Measurements from ENCODE around the gene LANCL1. TPM values are rescaled to one million over a fixed set of nuclear protein-coding genes. Genes with fewer than 3 reads are reported as not detected.

LANCL1 gene
- total RNA-seq, 1 experiment from 2014 or later: 30.6 TPM

DNA sequence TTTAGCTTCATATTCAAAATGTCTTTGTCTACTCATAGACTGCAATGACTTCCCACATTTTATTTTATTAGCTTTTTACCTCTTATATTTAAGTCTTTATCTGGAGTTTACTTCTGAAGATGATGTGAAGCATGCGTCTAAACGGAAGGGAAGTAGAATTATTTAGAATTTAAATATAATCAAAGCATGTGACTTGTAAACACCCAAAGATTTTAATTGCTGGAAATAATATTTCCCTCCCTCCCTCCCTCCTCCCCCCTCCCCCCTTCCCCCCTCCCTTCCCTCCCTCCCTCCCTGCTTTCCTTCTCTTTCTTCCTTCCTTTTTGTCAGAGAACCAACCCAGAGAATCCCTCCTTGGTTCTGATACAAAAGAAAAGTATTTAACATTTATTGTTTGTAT lies 2.1 kb upstream of the LANCL1 start:
- peaks cover 6% of the 10 kb centered on the region for H3K36me3 Mint-ChIP-seq (ENCODE audit: insufficient read depth, unreplicated experiment)
- H3K4me3 ChIP-seq (ENCODE audit: low read depth, low read length): no peak overlapping the region
- POLR2A ChIA-PET: no interaction called here
- DNase-seq: no peak
- H3K27me3 Mint-ChIP-seq (ENCODE audit: insufficient read depth, unreplicated experiment): no peaks in the 10 kb centered on the region
- H3K4me1 Mint-ChIP-seq (ENCODE audit: low read depth, unreplicated experiment): no peaks in the 10 kb centered on the region
- no peaks in the 10 kb centered on the region for H3K27me3 ChIP-seq (replicated peaks; ENCODE audit: control insufficient read depth, insufficient read depth, low read length)
- CTCF ChIA-PET: no interaction called here
- no peaks in the 10 kb centered on the region; the same call in 1 of the 2 replicates for H3K4me1 ChIP-seq
- no peak overlapping the region for H3K4me3 Mint-ChIP-seq (ENCODE audit: unreplicated experiment)
- no peaks in the 10 kb centered on the region for H3K36me3 ChIP-seq (ENCODE audit: control insufficient read depth, insufficient read depth, low read length)
- intact Hi-C loops (cut with micrococcal nuclease; ENCODE audit: unreplicated experiment): no loop called here
- TF ChIP-seq, protein P1, sequence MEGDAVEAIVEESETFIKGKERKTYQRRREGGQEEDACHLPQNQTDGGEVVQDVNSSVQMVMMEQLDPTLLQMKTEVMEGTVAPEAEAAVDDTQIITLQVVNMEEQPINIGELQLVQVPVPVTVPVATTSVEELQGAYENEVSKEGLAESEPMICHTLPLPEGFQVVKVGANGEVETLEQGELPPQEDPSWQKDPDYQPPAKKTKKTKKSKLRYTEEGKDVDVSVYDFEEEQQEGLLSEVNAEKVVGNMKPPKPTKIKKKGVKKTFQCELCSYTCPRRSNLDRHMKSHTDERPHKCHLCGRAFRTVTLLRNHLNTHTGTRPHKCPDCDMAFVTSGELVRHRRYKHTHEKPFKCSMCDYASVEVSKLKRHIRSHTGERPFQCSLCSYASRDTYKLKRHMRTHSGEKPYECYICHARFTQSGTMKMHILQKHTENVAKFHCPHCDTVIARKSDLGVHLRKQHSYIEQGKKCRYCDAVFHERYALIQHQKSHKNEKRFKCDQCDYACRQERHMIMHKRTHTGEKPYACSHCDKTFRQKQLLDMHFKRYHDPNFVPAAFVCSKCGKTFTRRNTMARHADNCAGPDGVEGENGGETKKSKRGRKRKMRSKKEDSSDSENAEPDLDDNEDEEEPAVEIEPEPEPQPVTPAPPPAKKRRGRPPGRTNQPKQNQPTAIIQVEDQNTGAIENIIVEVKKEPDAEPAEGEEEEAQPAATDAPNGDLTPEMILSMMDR (IDR thresholded peaks at IDR 0.05; ENCODE audit: insufficient read depth in 1 of 2, low read depth in 1 of 2, low read length in 1 of 2, severe bottlenecking in 1 of 2, unreplicated experiment in 1 of 2): no peak
- no peak overlapping the region for H3K27ac Mint-ChIP-seq (ENCODE audit: unreplicated experiment)
- 0 out of 2 replicates have a peak, but pooled peaks cover 2% of the 10 kb centered on the region for H3K9me3 ChIP-seq
- H3K9me3 Mint-ChIP-seq (ENCODE audit: unreplicated experiment): peaks cover 6% of the 10 kb centered on the region
- no TSS peak for BruUV-seq (replicated peaks)

DNA sequence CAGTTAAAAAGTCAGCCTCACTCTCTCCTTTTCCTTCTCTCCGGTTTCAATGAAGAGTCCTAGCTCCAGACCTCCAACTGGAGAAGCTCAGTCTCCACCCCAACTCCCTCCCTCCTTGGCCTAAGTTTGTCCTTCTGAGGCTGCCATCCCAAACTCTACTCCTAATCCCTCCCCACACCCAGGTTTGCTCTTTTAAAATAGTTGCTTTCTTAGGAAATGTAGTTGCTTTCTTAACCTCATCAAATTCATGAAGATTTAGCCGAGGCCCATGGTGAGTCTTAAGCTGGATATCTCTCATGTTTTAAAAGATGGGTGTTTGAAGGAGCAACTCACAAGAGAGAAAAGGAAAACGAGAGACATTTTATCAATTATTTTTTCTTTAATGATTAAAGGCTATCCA lies 937 bp upstream of the LANCL1 start:
- no TSS peak for BruUV-seq (replicated peaks)
- Histone ChIP-seq H3K27me3 (replicated peaks; ENCODE audit: control insufficient read depth, insufficient read depth, low read length) (no peaks in the 10 kb centered on the region), H3K4me1 (no peaks in the 10 kb centered on the region; the same call in 1 of the 2 replicates), H3K4me3 (ENCODE audit: low read depth, low read length) (no peak overlapping the region), H3K9me3 (no peaks in the 10 kb centered on the region), H3K36me3 (ENCODE audit: control insufficient read depth, insufficient read depth, low read length) (no peaks in the 10 kb centered on the region)
- H3K27me3 Mint-ChIP-seq (ENCODE audit: insufficient read depth, unreplicated experiment): no peaks in the 10 kb centered on the region
- TF ChIP-seq, protein P1 (IDR thresholded peaks at IDR 0.05; ENCODE audit: insufficient read depth in 1 of 2, low read depth in 1 of 2, low read length in 1 of 2, severe bottlenecking in 1 of 2, unreplicated experiment in 1 of 2): no peak
- H3K36me3 Mint-ChIP-seq (ENCODE audit: insufficient read depth, unreplicated experiment): peaks cover 6% of the 10 kb centered on the region
- H3K4me1 Mint-ChIP-seq (ENCODE audit: low read depth, unreplicated experiment): no peaks in the 10 kb centered on the region
- peak overlapping the region; percentile 95 for H3K4me3 Mint-ChIP-seq (ENCODE audit: unreplicated experiment)
- CTCF ChIA-PET: no interaction called here
- no peak for DNase-seq
- intact Hi-C loops (cut with micrococcal nuclease; ENCODE audit: unreplicated experiment): loop anchor here (2.0 kb wide), 1 partner anchor 27 kb away; no protein-coding TSS in a partner anchor
- no peak overlapping the region for H3K27ac Mint-ChIP-seq (ENCODE audit: unreplicated experiment)
- H3K9me3 Mint-ChIP-seq (ENCODE audit: unreplicated experiment): no peaks in the 10 kb centered on the region
- POLR2A ChIA-PET: no interaction called here

DNA sequence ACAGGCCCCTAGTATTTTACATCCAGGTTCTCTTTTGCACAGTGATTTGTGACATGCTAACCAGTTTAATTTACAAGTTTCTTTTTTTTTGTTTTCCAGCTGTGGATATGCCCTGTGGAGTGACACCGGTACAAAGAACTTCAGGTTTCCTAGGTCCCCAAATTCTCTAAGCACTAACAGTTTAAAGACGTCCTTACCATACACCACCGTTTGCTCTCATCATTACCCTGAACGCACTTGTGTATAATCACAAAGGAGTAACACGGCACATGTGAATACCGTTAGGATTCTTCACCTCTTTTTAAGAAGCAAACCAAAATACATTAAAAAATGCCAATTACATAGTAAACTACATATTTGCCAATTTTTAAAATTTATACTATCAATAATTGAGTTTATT lies 853 bp downstream of the LANCL1 start:
- ChIA-PET POLR2A (no interaction called here), CTCF (no interaction called here)
- peak overlapping the region; percentile 95 for H3K4me3 Mint-ChIP-seq (ENCODE audit: unreplicated experiment)
- peak overlapping the region; percentile 67 for H3K4me3 ChIP-seq (ENCODE audit: low read depth, low read length)
- intact Hi-C loops (cut with micrococcal nuclease; ENCODE audit: unreplicated experiment): loop anchor here (1.0 to 2.0 kb wide), 2 partner anchors 25 to 304 kb away; partner anchors contain the start of gene KANSL1L
- 0 out of 2 replicates have a peak, but pooled peaks cover 2% of the 10 kb centered on the region for H3K36me3 ChIP-seq (ENCODE audit: control insufficient read depth, insufficient read depth, low read length)
- no peaks in the 10 kb centered on the region for H3K27me3 ChIP-seq (replicated peaks; ENCODE audit: control insufficient read depth, insufficient read depth, low read length)
- no peak overlapping the region for H3K27ac Mint-ChIP-seq (ENCODE audit: unreplicated experiment)
- TF ChIP-seq, protein P1 (IDR thresholded peaks at IDR 0.05; ENCODE audit: insufficient read depth in 1 of 2, low read depth in 1 of 2, low read length in 1 of 2, severe bottlenecking in 1 of 2, unreplicated experiment in 1 of 2): no peak
- no TSS peak for BruUV-seq (replicated peaks)
- H3K4me1 Mint-ChIP-seq (ENCODE audit: low read depth, unreplicated experiment): no peaks in the 10 kb centered on the region
- DNase-seq: no peak
- H3K27me3 Mint-ChIP-seq (ENCODE audit: insufficient read depth, unreplicated experiment): no peaks in the 10 kb centered on the region
- H3K9me3 ChIP-seq: no peaks in the 10 kb centered on the region
- H3K36me3 Mint-ChIP-seq (ENCODE audit: insufficient read depth, unreplicated experiment): peaks cover 15% of the 10 kb centered on the region
- no peaks in the 10 kb centered on the region for H3K9me3 Mint-ChIP-seq (ENCODE audit: unreplicated experiment)
- no peaks in the 10 kb centered on the region; the same call in 1 of the 2 replicates for H3K4me1 ChIP-seq
